HepG2 (cell line): ENCODE measurements around the gene SPATA32. TPM values are rescaled to one million over a fixed set of nuclear protein-coding genes. Genes with fewer than 3 reads are reported as not detected.
A peak's percentile ranks its signal among the peaks of the same experiment; 100 is the strongest.

ENCODE experiments used
- ARHGAP35 ChIP-seq: sonication (generic); formaldehyde crosslinking; IDR thresholded peaks from 2 replicates; pipeline ENCODE4 v1.9.0; 2022; ENCODE audit warnings: mild to moderate bottlenecking, inconsistent platforms, moderate library complexity, missing genetic modification reagents, borderline replicate concordance
- CHD2 ChIP-seq: IDR thresholded peaks from 2 replicates; pipeline ENCODE4 v1.6.1; 2011; ENCODE audit warnings: low read depth, low read length, improper control_type of control experiment
- ETV6 ChIP-seq: sonication (generic); formaldehyde crosslinking; conservative IDR thresholded peaks from 2 replicates; pipeline ENCODE4 v1.4.0; 2020; ENCODE audit warnings: missing genetic modification reagents
- MTA3 ChIP-seq: sonication (generic); formaldehyde crosslinking; IDR thresholded peaks from 2 replicates; pipeline ENCODE4 v1.4.0; 2020; ENCODE audit warnings: missing genetic modification reagents
- SMARCC2 ChIP-seq: fragments of 450-650 bp; IDR thresholded peaks from 2 replicates; pipeline ENCODE4 v1.6.1; 2017; ENCODE audit warnings: antibody characterized with exemption, mild to moderate bottlenecking
- SNAI1 ChIP-seq: sonication (generic); formaldehyde crosslinking; IDR thresholded peaks from 2 replicates; pipeline ENCODE4 v1.5.0; 2020; ENCODE audit warnings: mild to moderate bottlenecking, missing genetic modification reagents, borderline replicate concordance
- STAG1 ChIP-seq: sonication (generic); formaldehyde crosslinking; IDR thresholded peaks from 2 replicates; pipeline ENCODE4 v1.4.0; 2020; ENCODE audit warnings: missing genetic modification reagents
- ZFP36L1 ChIP-seq: sonication (generic); formaldehyde crosslinking; IDR thresholded peaks from 2 replicates; pipeline ENCODE4 v1.8.0; 2022; ENCODE audit warnings: mild to moderate bottlenecking, missing genetic modification reagents, moderate library complexity
- ZNF496 ChIP-seq: sonication (generic); formaldehyde crosslinking; IDR thresholded peaks from 2 replicates; pipeline ENCODE4 v1.8.1; 2023; ENCODE audit warnings: mild to moderate bottlenecking, moderate library complexity, missing genetic modification reagents; ENCODE audit not compliant: insufficient replicate concordance
- ZNF773 ChIP-seq: sonication (generic); formaldehyde crosslinking; IDR thresholded peaks from 2 replicates; pipeline ENCODE4 v1.4.0; 2020; ENCODE audit warnings: missing genetic modification reagents, borderline replicate concordance
- ZNF879 ChIP-seq: sonication (generic); formaldehyde crosslinking; IDR thresholded peaks from 2 replicates; pipeline ENCODE4 v1.8.1; 2023; ENCODE audit warnings: missing genetic modification reagents
- ZNF891 ChIP-seq: sonication (generic); formaldehyde crosslinking; IDR thresholded peaks from 2 replicates; pipeline ENCODE4 v1.5.0; 2020; ENCODE audit warnings: mild to moderate bottlenecking, missing genetic modification reagents
- polyA plus RNA-seq, 8 experiments: library from polyadenylated mRNA; depleted of rRNA in 3 of 8; stranded (reverse) in 7 of 8; unstranded in 1 of 8; fragments of >200 nt; fragmentation: Illumina TruSeq in 4 of 8; extraction: Trizol in 4 of 8; gene quantifications; 2 replicates each; pipeline versions ENCODE4 v1.2.1 to v1.2.3, GENCODE V29; 2011 to 2016; ENCODE audit warnings: low read depth in 4 of 8, missing spikeins in 1 of 8, mixed read lengths in 1 of 8; ENCODE audit not compliant: insufficient read depth in 1 of 8
- total RNA-seq, 5 experiments: library from RNA; depleted of rRNA; stranded (reverse); fragments of >200 nt; fragmentation: Illumina TruSeq; extraction: Trizol; gene quantifications; 2 replicates each; pipeline ENCODE4 v1.2.3, GENCODE V29; 2016; ENCODE audit warnings: low read depth in 1 of 5
- TF ChIP-seq, protein P1 (sequence below): sonication (generic); formaldehyde crosslinking; IDR thresholded peaks from 2 replicates; pipeline ENCODE4 v1.5.0; 2020; ENCODE audit warnings: mild to moderate bottlenecking, missing genetic modification reagents, borderline replicate concordance
- TF ChIP-seq, protein P2 (sequence below): sonication (generic); formaldehyde crosslinking; IDR thresholded peaks from 2 replicates; pipeline ENCODE4 v1.4.0; 2020; ENCODE audit warnings: missing genetic modification reagents
- TF ChIP-seq, protein P3 (sequence below): sonication (generic); formaldehyde crosslinking; IDR thresholded peaks from 2 replicates; pipeline ENCODE4 v1.5.1; 2020; ENCODE audit warnings: mild to moderate bottlenecking, missing genetic modification reagents, moderate library complexity
- TF ChIP-seq, protein P4 (sequence below): sonication (generic); formaldehyde crosslinking; IDR thresholded peaks from 2 replicates; pipeline ENCODE4 v1.8.0; 2022; ENCODE audit warnings: mild to moderate bottlenecking, missing genetic modification reagents, moderate library complexity
- TF ChIP-seq, protein P5 (sequence below): sonication (generic); formaldehyde crosslinking; IDR thresholded peaks from 2 replicates; pipeline ENCODE4 v1.4.0; 2020; ENCODE audit warnings: missing genetic modification reagents, borderline replicate concordance

Gene SPATA32
- total and polyA plus RNA-seq, 2 of the 13 experiments (the other 11 are each of a cell fraction or from before 2014, with no cell fraction given), result not detected

DNA sequence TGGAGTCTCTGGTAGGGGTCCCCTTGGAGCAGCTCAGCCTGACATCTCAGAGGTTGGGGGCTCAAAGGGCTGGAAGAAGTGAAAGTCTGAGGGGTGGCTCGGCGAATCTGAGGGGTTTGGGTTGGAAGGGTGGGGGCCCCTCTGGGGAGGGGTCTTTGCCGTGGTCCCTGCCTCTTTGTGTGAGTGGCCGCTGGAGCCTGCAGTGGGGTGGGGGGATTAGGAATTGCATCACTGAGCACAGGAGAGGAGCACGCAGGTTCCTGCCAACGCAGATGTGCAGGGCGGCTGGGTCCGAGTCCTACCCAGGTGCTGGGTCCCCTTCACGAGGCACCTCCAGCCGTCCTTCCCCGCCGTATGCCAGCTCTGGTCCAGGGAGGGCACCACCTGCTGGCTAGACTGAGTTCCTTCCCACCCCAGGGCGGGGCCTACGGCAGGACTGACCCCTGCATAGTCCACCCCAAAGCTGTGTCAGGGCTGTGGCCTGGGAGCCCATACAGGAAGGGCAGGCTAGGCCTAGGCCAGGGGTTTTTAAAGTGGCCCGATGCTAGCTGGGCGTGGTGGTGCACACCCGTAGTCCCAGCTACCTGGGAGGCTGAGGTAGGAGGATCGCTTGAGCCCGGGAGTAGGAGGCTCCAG is 30.3 kb downstream of the SPATA32 start (continued):
- TF ChIP-seq, protein P1, sequence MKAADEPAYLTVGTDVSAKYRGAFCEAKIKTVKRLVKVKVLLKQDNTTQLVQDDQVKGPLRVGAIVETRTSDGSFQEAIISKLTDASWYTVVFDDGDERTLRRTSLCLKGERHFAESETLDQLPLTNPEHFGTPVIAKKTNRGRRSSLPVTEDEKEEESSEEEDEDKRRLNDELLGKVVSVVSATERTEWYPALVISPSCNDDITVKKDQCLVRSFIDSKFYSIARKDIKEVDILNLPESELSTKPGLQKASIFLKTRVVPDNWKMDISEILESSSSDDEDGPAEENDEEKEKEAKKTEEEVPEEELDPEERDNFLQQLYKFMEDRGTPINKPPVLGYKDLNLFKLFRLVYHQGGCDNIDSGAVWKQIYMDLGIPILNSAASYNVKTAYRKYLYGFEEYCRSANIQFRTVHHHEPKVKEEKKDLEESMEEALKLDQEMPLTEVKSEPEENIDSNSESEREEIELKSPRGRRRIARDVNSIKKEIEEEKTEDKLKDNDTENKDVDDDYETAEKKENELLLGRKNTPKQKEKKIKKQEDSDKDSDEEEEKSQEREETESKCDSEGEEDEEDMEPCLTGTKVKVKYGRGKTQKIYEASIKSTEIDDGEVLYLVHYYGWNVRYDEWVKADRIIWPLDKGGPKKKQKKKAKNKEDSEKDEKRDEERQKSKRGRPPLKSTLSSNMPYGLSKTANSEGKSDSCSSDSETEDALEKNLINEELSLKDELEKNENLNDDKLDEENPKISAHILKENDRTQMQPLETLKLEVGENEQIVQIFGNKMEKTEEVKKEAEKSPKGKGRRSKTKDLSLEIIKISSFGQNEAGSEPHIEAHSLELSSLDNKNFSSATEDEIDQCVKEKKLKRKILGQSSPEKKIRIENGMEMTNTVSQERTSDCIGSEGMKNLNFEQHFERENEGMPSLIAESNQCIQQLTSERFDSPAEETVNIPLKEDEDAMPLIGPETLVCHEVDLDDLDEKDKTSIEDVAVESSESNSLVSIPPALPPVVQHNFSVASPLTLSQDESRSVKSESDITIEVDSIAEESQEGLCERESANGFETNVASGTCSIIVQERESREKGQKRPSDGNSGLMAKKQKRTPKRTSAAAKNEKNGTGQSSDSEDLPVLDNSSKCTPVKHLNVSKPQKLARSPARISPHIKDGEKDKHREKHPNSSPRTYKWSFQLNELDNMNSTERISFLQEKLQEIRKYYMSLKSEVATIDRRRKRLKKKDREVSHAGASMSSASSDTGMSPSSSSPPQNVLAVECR, result peak; percentile 31; the same call in 1 of the 2 replicates
- TF ChIP-seq SNAI1 (peak; percentile 83; the same call in 1 of the 2 replicates), ZNF891 (CRISPR knock-in tag) (peak; percentile 29; the same call in 1 of the 2 replicates), ETV6 (CRISPR knock-in tag) (no peak), ZFP36L1 (no peak), ZNF496 (CRISPR knock-in tag) (no peak), MTA3 (CRISPR knock-in tag) (no peak), STAG1 (CRISPR knock-in tag) (peak; percentile 75), SMARCC2 (no peak), ARHGAP35 (CRISPR knock-in tag) (no peak), ZNF773 (CRISPR knock-in tag) (no peak), CHD2 (no peak), ZNF879 (CRISPR knock-in tag) (no peak)
- TF ChIP-seq, protein P2, sequence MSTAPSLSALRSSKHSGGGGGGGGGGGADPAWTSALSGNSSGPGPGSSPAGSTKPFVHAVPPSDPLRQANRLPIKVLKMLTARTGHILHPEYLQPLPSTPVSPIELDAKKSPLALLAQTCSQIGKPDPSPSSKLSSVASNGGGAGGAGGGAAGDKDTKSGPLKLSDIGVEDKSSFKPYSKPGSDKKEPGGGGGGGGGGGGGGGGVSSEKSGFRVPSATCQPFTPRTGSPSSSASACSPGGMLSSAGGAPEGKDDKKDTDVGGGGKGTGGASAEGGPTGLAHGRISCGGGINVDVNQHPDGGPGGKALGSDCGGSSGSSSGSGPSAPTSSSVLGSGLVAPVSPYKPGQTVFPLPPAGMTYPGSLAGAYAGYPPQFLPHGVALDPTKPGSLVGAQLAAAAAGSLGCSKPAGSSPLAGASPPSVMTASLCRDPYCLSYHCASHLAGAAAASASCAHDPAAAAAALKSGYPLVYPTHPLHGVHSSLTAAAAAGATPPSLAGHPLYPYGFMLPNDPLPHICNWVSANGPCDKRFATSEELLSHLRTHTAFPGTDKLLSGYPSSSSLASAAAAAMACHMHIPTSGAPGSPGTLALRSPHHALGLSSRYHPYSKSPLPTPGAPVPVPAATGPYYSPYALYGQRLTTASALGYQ, result no peak
- TF ChIP-seq, protein P3, sequence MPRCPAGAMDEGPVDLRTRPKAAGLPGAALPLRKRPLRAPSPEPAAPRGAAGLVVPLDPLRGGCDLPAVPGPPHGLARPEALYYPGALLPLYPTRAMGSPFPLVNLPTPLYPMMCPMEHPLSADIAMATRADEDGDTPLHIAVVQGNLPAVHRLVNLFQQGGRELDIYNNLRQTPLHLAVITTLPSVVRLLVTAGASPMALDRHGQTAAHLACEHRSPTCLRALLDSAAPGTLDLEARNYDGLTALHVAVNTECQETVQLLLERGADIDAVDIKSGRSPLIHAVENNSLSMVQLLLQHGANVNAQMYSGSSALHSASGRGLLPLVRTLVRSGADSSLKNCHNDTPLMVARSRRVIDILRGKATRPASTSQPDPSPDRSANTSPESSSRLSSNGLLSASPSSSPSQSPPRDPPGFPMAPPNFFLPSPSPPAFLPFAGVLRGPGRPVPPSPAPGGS, result no peak
- TF ChIP-seq, protein P4, sequence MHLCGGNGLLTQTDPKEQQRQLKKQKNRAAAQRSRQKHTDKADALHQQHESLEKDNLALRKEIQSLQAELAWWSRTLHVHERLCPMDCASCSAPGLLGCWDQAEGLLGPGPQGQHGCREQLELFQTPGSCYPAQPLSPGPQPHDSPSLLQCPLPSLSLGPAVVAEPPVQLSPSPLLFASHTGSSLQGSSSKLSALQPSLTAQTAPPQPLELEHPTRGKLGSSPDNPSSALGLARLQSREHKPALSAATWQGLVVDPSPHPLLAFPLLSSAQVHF (CRISPR knock-in tag), result no peak
- TF ChIP-seq, protein P5, sequence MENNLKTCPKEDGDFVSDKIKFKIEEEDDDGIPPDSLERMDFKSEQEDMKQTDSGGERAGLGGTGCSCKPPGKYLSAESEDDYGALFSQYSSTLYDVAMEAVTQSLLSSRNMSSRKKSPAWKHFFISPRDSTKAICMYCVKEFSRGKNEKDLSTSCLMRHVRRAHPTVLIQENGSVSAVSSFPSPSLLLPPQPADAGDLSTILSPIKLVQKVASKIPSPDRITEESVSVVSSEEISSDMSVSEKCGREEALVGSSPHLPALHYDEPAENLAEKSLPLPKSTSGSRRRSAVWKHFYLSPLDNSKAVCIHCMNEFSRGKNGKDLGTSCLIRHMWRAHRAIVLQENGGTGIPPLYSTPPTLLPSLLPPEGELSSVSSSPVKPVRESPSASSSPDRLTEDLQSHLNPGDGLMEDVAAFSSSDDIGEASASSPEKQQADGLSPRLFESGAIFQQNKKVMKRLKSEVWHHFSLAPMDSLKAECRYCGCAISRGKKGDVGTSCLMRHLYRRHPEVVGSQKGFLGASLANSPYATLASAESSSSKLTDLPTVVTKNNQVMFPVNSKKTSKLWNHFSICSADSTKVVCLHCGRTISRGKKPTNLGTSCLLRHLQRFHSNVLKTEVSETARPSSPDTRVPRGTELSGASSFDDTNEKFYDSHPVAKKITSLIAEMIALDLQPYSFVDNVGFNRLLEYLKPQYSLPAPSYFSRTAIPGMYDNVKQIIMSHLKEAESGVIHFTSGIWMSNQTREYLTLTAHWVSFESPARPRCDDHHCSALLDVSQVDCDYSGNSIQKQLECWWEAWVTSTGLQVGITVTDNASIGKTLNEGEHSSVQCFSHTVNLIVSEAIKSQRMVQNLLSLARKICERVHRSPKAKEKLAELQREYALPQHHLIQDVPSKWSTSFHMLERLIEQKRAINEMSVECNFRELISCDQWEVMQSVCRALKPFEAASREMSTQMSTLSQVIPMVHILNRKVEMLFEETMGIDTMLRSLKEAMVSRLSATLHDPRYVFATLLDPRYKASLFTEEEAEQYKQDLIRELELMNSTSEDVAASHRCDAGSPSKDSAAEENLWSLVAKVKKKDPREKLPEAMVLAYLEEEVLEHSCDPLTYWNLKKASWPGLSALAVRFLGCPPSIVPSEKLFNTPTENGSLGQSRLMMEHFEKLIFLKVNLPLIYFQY, result no peak
